Retinal pigment epithelial cell (primary cell): ENCODE results near the gene NFATC2.
A peak's percentile ranks its signal among the peaks of the same experiment; 100 is the strongest.

Source experiments
- DNase-seq: peaks from one replicate; pipeline ENCODE4 v3.0.0-alpha.2; 2010; ENCODE audit warnings: low read depth
- H3K4me3 ChIP-seq: 2 replicates; pipeline ENCODE4 v1.5.1; 2011; ENCODE audit warnings: mild to moderate bottlenecking, low read length, control low read depth, moderate library complexity
- CTCF ChIP-seq: conservative IDR thresholded peaks from 2 replicates; pipeline ENCODE4 v1.5.1; 2011; ENCODE audit warnings: low read depth, low read length, control low read depth, inconsistent platforms

Gene NFATC2

GRCh38 chr20:51389543-51390264 is 152.8 kb downstream of the NFATC2 start:
- H3K4me3 ChIP-seq = no peak overlapping the region
- no peak for DNase-seq
- TF ChIP-seq CTCF = no peak

GRCh38 chr20:51388756-51389542 is 153.6 kb downstream of the NFATC2 start:
- H3K4me3 ChIP-seq = no peak overlapping the region
- DNase-seq = no peak
- TF ChIP-seq CTCF = no peak

GRCh38 chr20:51388227-51388626 is 154.3 kb downstream of the NFATC2 start:
- no peak overlapping the region for H3K4me3 ChIP-seq
- DNase-seq = no peak
- TF ChIP-seq CTCF = no peak

- no peak for DNase-seq
- TF ChIP-seq CTCF = no peak
- H3K4me3 ChIP-seq = no peak overlapping the region
These were observed 155.2 kb downstream of the NFATC2 start for GRCh38 chr20:51387125-51387875.

- no peak for DNase-seq
- TF ChIP-seq CTCF = no peak
- H3K4me3 ChIP-seq = no peak overlapping the region
These were observed 155.9 kb downstream of the NFATC2 start for GRCh38 chr20:51386586-51386985.

- no peak for DNase-seq
- TF ChIP-seq CTCF = peak; percentile 80
- H3K4me3 ChIP-seq = no peak overlapping the region
These were observed 156.6 kb downstream of the NFATC2 start for GRCh38 chr20:51385646-51386530.
